Hepatocyte (in vitro differentiated cells): ENCODE measurements around the gene TRIM29. TPM values are rescaled to one million over a fixed set of nuclear protein-coding genes. Genes with fewer than 3 reads are reported as not detected.

Experiments used
- DNase-seq: peaks from one replicate; pipeline ENCODE4 v3.0.0-alpha.2; 2016; ENCODE audit warnings: low spot score
- H2AFZ ChIP-seq: fragments of 200-600 bp; sonication (generic); 2 replicates; pipeline ENCODE4 v1.6.0; 2016; ENCODE audit warnings: antibody characterized with exemption, mild to moderate bottlenecking
- H3K27ac ChIP-seq: fragments of 200-600 bp; sonication (generic); 2 replicates; pipeline ENCODE4 v1.5.1; 2016; ENCODE audit warnings: mild to moderate bottlenecking
- H3K27me3 ChIP-seq: fragments of 200-600 bp; sonication (generic); 2 replicates; pipeline ENCODE4 v1.6.1; 2016
- H3K36me3 ChIP-seq: fragments of 200-600 bp; sonication (generic); replicated peaks from 2 replicates; pipeline ENCODE4 v1.5.1; 2016; ENCODE audit warnings: low read depth; ENCODE audit not compliant: insufficient read depth
- H3K4me1 ChIP-seq: fragments of 200-600 bp; sonication (generic); 2 replicates; pipeline ENCODE4 v1.5.1; 2016; ENCODE audit warnings: mild to moderate bottlenecking, moderate library complexity; ENCODE audit not compliant: insufficient read depth
- H3K4me2 ChIP-seq: fragments of 200-600 bp; sonication (generic); 2 replicates; pipeline ENCODE4 v1.6.0; 2016
- H3K4me3 ChIP-seq: fragments of 200-600 bp; sonication (generic); 2 replicates; pipeline ENCODE4 v1.5.1; 2016; ENCODE audit warnings: mild to moderate bottlenecking
- H3K79me2 ChIP-seq: fragments of 200-600 bp; sonication (generic); 2 replicates; pipeline ENCODE4 v1.6.0; 2017; ENCODE audit warnings: mild to moderate bottlenecking
- H3K9me2 ChIP-seq: fragments of 200-600 bp; sonication (generic); replicated peaks from 2 replicates; pipeline ENCODE4 v1.6.0; 2017; ENCODE audit warnings: mild to moderate bottlenecking; ENCODE audit not compliant: insufficient read depth
- H3K9me3 ChIP-seq: fragments of 200-600 bp; sonication (generic); 2 replicates; pipeline ENCODE4 v1.5.1; 2016; ENCODE audit warnings: low read depth, mild to moderate bottlenecking
- H4K20me1 ChIP-seq: fragments of 200-600 bp; sonication (generic); 2 replicates; pipeline ENCODE4 v1.6.0; 2016; ENCODE audit warnings: mild to moderate bottlenecking; ENCODE audit not compliant: insufficient read depth, poor library complexity, severe bottlenecking
- EZH2 ChIP-seq: fragments of 200-600 bp; sonication (generic); IDR thresholded peaks from 2 replicates; pipeline ENCODE4 v1.6.1; 2016; ENCODE audit warnings: antibody characterized with exemption, mild to moderate bottlenecking, borderline replicate concordance
- EZH2phosphoT487 ChIP-seq: fragments of 200-600 bp; sonication (generic); IDR thresholded peaks from one replicate; pipeline ENCODE4 v1.6.1; 2018; ENCODE audit warnings: antibody characterized with exemption, mild to moderate bottlenecking, low read depth, moderate library complexity; ENCODE audit not compliant: unreplicated experiment, severe bottlenecking
- WGBS: methylation state at CpG from one replicate; pipeline ENCODE4 v1.1.6; 2016; ENCODE audit warnings: low lambda C conversion rate; ENCODE audit errors: missing lambda C conversion rate; 5-methylcytosine and 5-hydroxymethylcytosine counted together
- polyA plus RNA-seq: library from polyadenylated mRNA; unstranded; fragments of >200 nt; fragmentation: Nextera tagmentation; extraction: Ambion mirVana; gene quantifications from 2 replicates; pipeline ENCODE4 v1.2.1, GENCODE V29; 2016
- total RNA-seq: library from RNA; depleted of rRNA; stranded (reverse); fragments of >200 nt; gene quantifications from 2 replicates; pipeline ENCODE4 v1.2.3, GENCODE V29; 2014
- TF ChIP-seq, protein P1 (sequence below): fragments of 200-600 bp; sonication (generic); IDR thresholded peaks from 2 replicates; pipeline ENCODE4 v1.5.1; 2016; ENCODE audit warnings: antibody characterized with exemption, mild to moderate bottlenecking; ENCODE audit not compliant: poor library complexity

The TRIM29 gene
- total and polyA plus RNA-seq, 2 experiments from 2014 or later, result 7.7 to 8.5 TPM

DNA sequence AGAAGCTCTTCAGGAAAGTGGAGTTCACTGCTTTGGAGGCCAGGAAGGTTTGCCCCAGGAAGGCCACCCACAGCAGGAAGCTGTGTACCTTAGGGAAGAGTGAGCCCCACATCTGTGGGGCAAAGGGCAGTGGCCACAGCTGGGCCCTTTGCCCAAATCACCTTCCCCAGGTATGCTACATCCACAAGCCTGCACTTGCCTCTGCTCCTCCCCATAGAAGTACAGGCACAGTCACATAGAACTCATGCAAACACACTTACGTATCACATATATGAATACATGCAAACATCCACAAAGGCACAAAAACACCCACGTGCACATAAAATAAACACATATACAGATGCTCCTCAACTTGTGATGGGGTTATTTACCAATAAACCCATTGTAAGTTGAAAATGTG is 2.1 kb downstream of the TRIM29 start:
- Histone ChIP-seq H3K27me3 (no peaks in the 10 kb centered on the region), H3K36me3 (no peaks in the 10 kb centered on the region), H3K4me3 (no peak overlapping the region), H3K4me1 (peaks cover 5% of the 10 kb centered on the region), H3K4me2 (no peak overlapping the region), H3K9me3 (no peaks in the 10 kb centered on the region), H2AFZ (no peak overlapping the region), H4K20me1 (no peaks in the 10 kb centered on the region), H3K79me2 (no peaks in the 10 kb centered on the region), H3K9me2 (no peaks in the 10 kb centered on the region), H3K27ac (no peak overlapping the region)
- WGBS, result 74% methylated on average over 2 of the region's 2 CpGs
- TF ChIP-seq, protein P1, sequence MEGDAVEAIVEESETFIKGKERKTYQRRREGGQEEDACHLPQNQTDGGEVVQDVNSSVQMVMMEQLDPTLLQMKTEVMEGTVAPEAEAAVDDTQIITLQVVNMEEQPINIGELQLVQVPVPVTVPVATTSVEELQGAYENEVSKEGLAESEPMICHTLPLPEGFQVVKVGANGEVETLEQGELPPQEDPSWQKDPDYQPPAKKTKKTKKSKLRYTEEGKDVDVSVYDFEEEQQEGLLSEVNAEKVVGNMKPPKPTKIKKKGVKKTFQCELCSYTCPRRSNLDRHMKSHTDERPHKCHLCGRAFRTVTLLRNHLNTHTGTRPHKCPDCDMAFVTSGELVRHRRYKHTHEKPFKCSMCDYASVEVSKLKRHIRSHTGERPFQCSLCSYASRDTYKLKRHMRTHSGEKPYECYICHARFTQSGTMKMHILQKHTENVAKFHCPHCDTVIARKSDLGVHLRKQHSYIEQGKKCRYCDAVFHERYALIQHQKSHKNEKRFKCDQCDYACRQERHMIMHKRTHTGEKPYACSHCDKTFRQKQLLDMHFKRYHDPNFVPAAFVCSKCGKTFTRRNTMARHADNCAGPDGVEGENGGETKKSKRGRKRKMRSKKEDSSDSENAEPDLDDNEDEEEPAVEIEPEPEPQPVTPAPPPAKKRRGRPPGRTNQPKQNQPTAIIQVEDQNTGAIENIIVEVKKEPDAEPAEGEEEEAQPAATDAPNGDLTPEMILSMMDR, result no peak
- TF ChIP-seq EZH2 (no peak), EZH2phosphoT487 (no peak)
- no peak for DNase-seq

DNA sequence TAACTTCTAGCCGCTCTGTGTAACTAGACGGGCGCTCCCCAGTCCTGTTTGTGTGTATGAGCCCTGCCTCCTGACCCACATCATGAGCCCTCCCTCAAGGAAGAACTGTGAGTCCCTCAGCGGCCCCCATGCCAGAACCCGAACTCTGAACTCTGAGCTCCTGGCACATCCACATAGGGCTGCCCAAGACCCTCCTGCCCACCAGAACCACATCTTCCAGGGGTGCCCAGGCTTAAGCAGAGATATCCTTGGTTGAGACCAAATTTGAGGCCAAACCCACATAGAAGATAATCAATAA is 3.0 kb downstream of the TRIM29 start:
- H3K4me2 ChIP-seq, result no peak overlapping the region
- H3K9me2 ChIP-seq, result no peaks in the 10 kb centered on the region
- no peak for DNase-seq
- H3K4me3 ChIP-seq, result no peak overlapping the region
- no peak overlapping the region for H3K27ac ChIP-seq
- 99% methylated on average over 5 of the region's 5 CpGs for WGBS
- H3K4me1 ChIP-seq, result peaks cover 5% of the 10 kb centered on the region
- H2AFZ ChIP-seq, result no peak overlapping the region
- H3K27me3 ChIP-seq, result no peaks in the 10 kb centered on the region
- no peak for TF ChIP-seq EZH2phosphoT487
- TF ChIP-seq EZH2, result no peak
- TF ChIP-seq, protein P1, result no peak
- no peaks in the 10 kb centered on the region for H3K9me3 ChIP-seq
- H3K79me2 ChIP-seq, result no peaks in the 10 kb centered on the region
- no peaks in the 10 kb centered on the region for H3K36me3 ChIP-seq
- H4K20me1 ChIP-seq, result no peaks in the 10 kb centered on the region

DNA sequence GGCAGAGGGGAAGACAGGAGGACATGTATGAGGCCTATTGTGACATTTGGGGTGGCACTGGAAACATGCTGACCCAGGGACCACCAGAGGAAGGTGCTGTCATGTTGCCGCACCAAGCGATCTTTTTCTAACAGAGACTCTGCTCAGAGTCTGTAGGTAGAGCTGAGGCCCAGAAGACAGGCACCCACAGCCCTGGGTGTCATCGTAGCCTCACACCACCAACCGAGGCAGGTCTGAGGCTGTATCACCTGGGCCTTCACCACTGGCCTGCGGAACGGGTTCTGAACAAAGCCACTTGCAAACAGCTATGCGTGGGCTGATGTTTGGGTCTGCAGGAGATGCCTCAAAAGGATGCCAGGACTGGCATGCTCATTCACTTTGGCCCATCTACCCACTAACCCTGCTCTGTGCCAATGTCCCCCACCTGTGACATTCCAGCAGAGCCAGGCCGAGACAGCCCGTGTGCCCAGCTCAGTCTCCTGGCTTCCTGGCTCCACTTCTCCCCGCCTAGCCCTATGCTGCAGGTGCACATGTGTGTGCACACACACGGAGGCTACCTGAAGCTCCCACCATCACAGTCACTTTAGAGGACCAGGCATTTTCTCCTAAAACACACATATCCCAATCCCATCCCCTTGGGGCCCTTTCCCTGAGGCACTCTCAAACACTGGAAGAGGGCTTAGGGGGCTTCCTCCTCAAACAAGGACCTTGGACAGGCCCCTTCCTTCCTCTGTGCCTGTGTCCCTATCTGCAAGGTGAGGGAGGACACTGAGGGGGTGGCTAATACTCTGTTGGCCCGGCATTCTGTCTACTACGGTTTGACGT is 3.6 kb downstream of the TRIM29 start:
- Histone ChIP-seq H3K27ac (no peak overlapping the region), H3K4me1 (peaks cover 8% of the 10 kb centered on the region), H3K4me3 (no peak overlapping the region), H3K4me2 (no peak overlapping the region), H3K9me3 (no peaks in the 10 kb centered on the region), H3K36me3 (no peaks in the 10 kb centered on the region), H3K79me2 (no peaks in the 10 kb centered on the region), H2AFZ (no peak overlapping the region), H4K20me1 (no peaks in the 10 kb centered on the region), H3K9me2 (no peaks in the 10 kb centered on the region), H3K27me3 (no peaks in the 10 kb centered on the region)
- no peak for DNase-seq
- TF ChIP-seq EZH2 (no peak), EZH2phosphoT487 (no peak)
- TF ChIP-seq, protein P1, result no peak
- WGBS, result 92% methylated on average over 14 of the region's 14 CpGs
